Measurements from ENCODE around the gene RGS13.

RGS13 gene
- long read RNA-seq = 0 reads

- no peak for DNase-seq (ENCODE audit: low read depth in 1 of 2, low spot score in 1 of 2)
- TF ChIP-seq SPI1 (IDR thresholded peaks at IDR 0.05; ENCODE audit: borderline replicate concordance, low read depth) (no peak), POLR2AphosphoS5 (IDR thresholded peaks at IDR 0.05; ENCODE audit: low read depth) (no peak)
- no peak within 1 kb of the TSS for H3K27ac ChIP-seq (replicated peaks)
- H3K27me3 ChIP-seq (ENCODE audit: insufficient read depth, poor library complexity, severe bottlenecking) = no peaks in the 10 kb centered on the region
- no peak within 1 kb of the TSS for H3K4me3 ChIP-seq (replicated peaks; ENCODE audit: insufficient read depth, low read length)
These were observed at the start of gene RGS13 for GRCh38 chr1:192635939-192636338. Gene RGS13 (plus strand): TSS chr1:192636147. CDS start chr1:192644335, 8,188 bp downstream.

- TF ChIP-seq POLR2AphosphoS5 (IDR thresholded peaks at IDR 0.05; ENCODE audit: low read depth) (no peak), REST (IDR thresholded peaks at IDR 0.05; ENCODE audit: insufficient replicate concordance, low read depth) (no peak), CTCF (IDR thresholded peaks at IDR 0.05; ENCODE audit: insufficient read depth, low read length) (no peak), SPI1 (IDR thresholded peaks at IDR 0.05; ENCODE audit: borderline replicate concordance, low read depth) (no peak), GABPA (IDR thresholded peaks at IDR 0.05; ENCODE audit: low read depth) (no peak)
- Histone ChIP-seq H3K27ac (replicated peaks) (no peak overlapping the region), H3K4me3 (replicated peaks; ENCODE audit: insufficient read depth, low read length) (no peak overlapping the region), H3K27me3 (ENCODE audit: insufficient read depth, poor library complexity, severe bottlenecking) (no peaks in the 10 kb centered on the region)
- no peak for DNase-seq (ENCODE audit: low read depth in 1 of 2, low spot score in 1 of 2)
These were observed 48.3 kb upstream of the RGS13 start for GRCh38 chr1:192587386-192588266.

- Histone ChIP-seq H3K27ac (replicated peaks) (no peak overlapping the region), H3K27me3 (ENCODE audit: insufficient read depth, poor library complexity, severe bottlenecking) (no peaks in the 10 kb centered on the region), H3K4me3 (replicated peaks; ENCODE audit: insufficient read depth, low read length) (no peak overlapping the region)
- TF ChIP-seq CTCF (IDR thresholded peaks at IDR 0.05; ENCODE audit: insufficient read depth, low read length) (no peak), REST (IDR thresholded peaks at IDR 0.05; ENCODE audit: insufficient replicate concordance, low read depth) (no peak), SPI1 (IDR thresholded peaks at IDR 0.05; ENCODE audit: borderline replicate concordance, low read depth) (no peak), GABPA (IDR thresholded peaks at IDR 0.05; ENCODE audit: low read depth) (no peak), POLR2AphosphoS5 (IDR thresholded peaks at IDR 0.05; ENCODE audit: low read depth) (no peak)
- DNase-seq (ENCODE audit: low read depth in 1 of 2, low spot score in 1 of 2) = no peak
These were observed 47.4 kb upstream of the RGS13 start for GRCh38 chr1:192588546-192588945.

GRCh38 chr1:192589813-192590212, 46.1 kb upstream of the RGS13 start:
- H3K4me3 ChIP-seq (replicated peaks; ENCODE audit: insufficient read depth, low read length) = no peak overlapping the region

More at GRCh38 chr1:192589813-192590212, 46.1 kb upstream of the RGS13 start:
- H3K27me3 ChIP-seq (ENCODE audit: insufficient read depth, poor library complexity, severe bottlenecking) = no peaks in the 10 kb centered on the region
- DNase-seq (ENCODE audit: low read depth in 1 of 2, low spot score in 1 of 2) = no peak
- H3K27ac ChIP-seq (replicated peaks) = no peak overlapping the region
- no peak for TF ChIP-seq CTCF (IDR thresholded peaks at IDR 0.05; ENCODE audit: insufficient read depth, low read length)

All from HL-60 (cell line).